Vagina (tissue), 2 donors: ENCODE results near the gene AADAT. TPM values are rescaled to one million over a fixed set of nuclear protein-coding genes. Genes with fewer than 3 reads are reported as not detected.

ENCODE experiments used
- DNase-seq, 2 donors: peaks; one replicate each; pipeline ENCODE4 v3.0.0-alpha.2; 2017; ENCODE audit errors: extremely low spot score in 2 of 2
- H3K27ac ChIP-seq: fragments of 200-600 bp; sonication (generic); one replicate; pipeline ENCODE4 v1.5.1; 2019
- H3K27me3 ChIP-seq: fragments of 200-600 bp; sonication (generic); one replicate; pipeline ENCODE4 v1.5.1; 2019
- H3K36me3 ChIP-seq, 2 donors: fragments of 200-600 bp; sonication (generic); one replicate each; pipeline ENCODE4 v1.5.1; 2017 to 2019
- H3K4me1 ChIP-seq: fragments of 200-600 bp; sonication (generic); one replicate; pipeline ENCODE4 v1.5.1; 2019
- H3K4me3 ChIP-seq, 2 donors: fragments of 200-600 bp; sonication (generic); 1 replicate in 1 of 2; 2 replicates in 1 of 2; pipeline ENCODE4 v1.5.1; 2016 to 2019
- H3K9me3 ChIP-seq: fragments of 200-600 bp; sonication (generic); one replicate; pipeline ENCODE4 v1.5.1; 2019
- CTCF ChIP-seq, 3 experiments: fragments of 450-650 bp in 2 of 3; fragments of 200-600 bp in 1 of 3; sonication (generic) in 1 of 3; IDR thresholded peaks; one replicate each; pipeline ENCODE4 v1.5.1; 2017 to 2019; ENCODE audit warnings: antibody characterized with exemption in 3 of 3, mild to moderate bottlenecking in 2 of 3, moderate library complexity in 2 of 3
- POLR2A ChIP-seq, 2 donors: fragments of 450-650 bp; IDR thresholded peaks; one replicate each; pipeline ENCODE4 v1.6.1; 2017; ENCODE audit warnings: antibody characterized with exemption in 2 of 2, mild to moderate bottlenecking in 2 of 2, moderate library complexity in 2 of 2
- POLR2AphosphoS5 ChIP-seq, 2 donors: sonication (generic); formaldehyde crosslinking; IDR thresholded peaks; one replicate each; pipeline ENCODE4 v1.9.0; 2017; ENCODE audit warnings: antibody characterized with exemption in 2 of 2, mild to moderate bottlenecking in 2 of 2, low read depth in 1 of 2; ENCODE audit not compliant: insufficient read depth in 1 of 2
- intact Hi-C: fragments of 100-400 bp; cut with DNase I; formaldehyde crosslinking; loops from one replicate; pipeline ENCODE4 v1.15.1; 2023
- small RNA-seq: library from RNA; depleted of rRNA; stranded (forward); fragments of <200 nt; gene quantifications from one replicate; pipeline ENCODE3, GENCODE V24; 2016
- total RNA-seq: library from RNA; depleted of rRNA; stranded (reverse); fragments of >200 nt; gene quantifications from one replicate; pipeline ENCODE4 v1.2.3, GENCODE V29; 2016

AADAT gene
- total RNA-seq, 1 donor from 2014 or later, result 3.7 TPM

DNA sequence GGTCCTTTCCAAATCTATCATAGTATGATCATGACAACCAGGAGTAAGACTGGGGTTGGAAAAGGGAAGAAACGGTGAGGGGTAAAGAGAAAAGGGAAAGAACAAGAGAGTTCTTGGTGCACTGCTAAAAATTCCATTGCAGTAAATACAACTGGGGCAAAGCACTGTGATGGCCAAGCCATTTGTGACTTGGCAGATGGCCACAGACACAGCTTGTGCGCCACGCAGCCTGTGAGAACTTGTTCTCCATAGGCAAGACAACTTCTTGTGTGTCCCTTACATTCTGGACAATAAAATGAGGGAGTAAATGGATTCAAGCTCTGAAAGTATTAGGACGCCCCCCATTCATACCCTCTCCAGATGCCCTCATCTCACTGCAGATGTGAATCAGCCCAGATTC is 74.5 kb downstream of the AADAT start:
- DNase-seq, result no peak
- Histone ChIP-seq H3K27me3 (no peaks in the 10 kb centered on the region), H3K4me1 (no peaks in the 10 kb centered on the region), H3K27ac (no peak overlapping the region), H3K4me3 (no peak overlapping the region), H3K9me3 (no peaks in the 10 kb centered on the region), H3K36me3 (no peaks in the 10 kb centered on the region)
- TF ChIP-seq POLR2AphosphoS5 (IDR thresholded peaks at IDR 0.05; ENCODE audit: insufficient read depth in 1 of 2, low read depth in 1 of 2) (no peak), POLR2A (IDR thresholded peaks at IDR 0.05) (no peak), CTCF (IDR thresholded peaks at IDR 0.05) (no peak)
- intact Hi-C loops, result no loop called here

DNA sequence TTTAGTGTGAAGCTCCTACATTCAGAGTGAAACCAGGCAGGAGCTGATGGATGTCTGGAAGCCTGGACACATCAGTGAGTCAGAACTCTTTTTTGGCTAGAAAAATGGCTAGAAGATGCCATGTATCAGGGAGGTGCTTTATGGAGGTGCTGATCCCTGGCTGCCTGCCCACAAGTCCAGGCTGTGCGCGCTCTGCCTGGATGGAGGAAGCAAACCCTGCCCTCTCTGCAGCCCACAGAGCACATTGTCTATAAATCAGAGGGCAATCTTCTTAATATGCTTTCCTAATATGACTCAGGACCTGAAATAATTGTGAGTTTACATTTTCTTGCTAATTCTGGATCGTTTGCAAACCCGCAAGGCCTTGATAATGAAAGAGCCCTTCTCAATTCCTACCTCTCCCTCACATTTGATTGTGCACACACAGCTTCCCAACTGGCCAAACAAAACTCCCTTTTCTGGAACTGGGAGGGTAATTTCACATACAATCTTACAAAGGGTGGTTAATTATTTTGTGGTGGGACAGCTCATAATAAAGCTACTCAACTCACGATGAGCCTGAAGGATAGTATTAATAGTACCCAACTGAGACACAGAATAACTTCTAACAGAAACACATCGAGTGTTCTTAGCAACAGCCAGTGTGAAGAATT is 75.3 kb downstream of the AADAT start:
- H3K27ac ChIP-seq, result no peak overlapping the region
- no peak overlapping the region for H3K4me3 ChIP-seq
- H3K27me3 ChIP-seq, result no peaks in the 10 kb centered on the region
- DNase-seq, result no peak
- intact Hi-C loops, result no loop called here
- H3K9me3 ChIP-seq, result no peaks in the 10 kb centered on the region
- H3K36me3 ChIP-seq, result no peaks in the 10 kb centered on the region
- H3K4me1 ChIP-seq, result no peaks in the 10 kb centered on the region
- TF ChIP-seq POLR2AphosphoS5 (IDR thresholded peaks at IDR 0.05; ENCODE audit: insufficient read depth in 1 of 2, low read depth in 1 of 2), result no peak
- no peak for TF ChIP-seq CTCF (IDR thresholded peaks at IDR 0.05)
- no peak for TF ChIP-seq POLR2A (IDR thresholded peaks at IDR 0.05)

DNA sequence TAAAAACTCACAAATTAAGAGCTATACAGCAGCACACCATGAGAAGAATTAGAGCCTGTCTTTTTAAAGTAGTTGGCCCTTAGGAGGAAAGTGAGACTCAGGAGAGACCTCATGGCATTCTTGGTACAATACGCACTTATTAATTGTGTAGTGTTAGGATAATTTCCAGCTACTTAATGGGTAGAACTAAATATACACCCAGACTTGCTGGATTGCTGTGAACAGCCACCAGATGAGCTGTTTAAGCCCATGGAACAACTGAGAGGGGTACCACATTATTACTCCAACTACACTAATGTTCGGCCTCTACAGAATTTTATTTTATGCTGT is 77.2 kb downstream of the AADAT start:
- H3K27ac ChIP-seq, result no peak overlapping the region
- TF ChIP-seq CTCF (IDR thresholded peaks at IDR 0.05) (no peak), POLR2AphosphoS5 (IDR thresholded peaks at IDR 0.05; ENCODE audit: insufficient read depth in 1 of 2, low read depth in 1 of 2) (no peak), POLR2A (IDR thresholded peaks at IDR 0.05) (no peak)

GRCh38 chr4:170011921-170012628 is 77.7 kb downstream of the AADAT start:
- no peak overlapping the region for H3K4me3 ChIP-seq

More for the DNA sequence above, 77.2 kb downstream of the AADAT start:
- H3K4me3 ChIP-seq, result no peak overlapping the region
- no peaks in the 10 kb centered on the region for H3K4me1 ChIP-seq
- no peaks in the 10 kb centered on the region for H3K36me3 ChIP-seq
- DNase-seq, result no peak
- H3K27me3 ChIP-seq, result no peaks in the 10 kb centered on the region
- H3K9me3 ChIP-seq, result no peaks in the 10 kb centered on the region
- intact Hi-C loops, result no loop called here

More at GRCh38 chr4:170011921-170012628, 77.7 kb downstream of the AADAT start:
- TF ChIP-seq POLR2AphosphoS5 (IDR thresholded peaks at IDR 0.05; ENCODE audit: insufficient read depth in 1 of 2, low read depth in 1 of 2) (no peak), CTCF (IDR thresholded peaks at IDR 0.05) (no peak), POLR2A (IDR thresholded peaks at IDR 0.05) (no peak)
- Histone ChIP-seq H3K27ac (no peak overlapping the region), H3K27me3 (no peaks in the 10 kb centered on the region), H3K9me3 (no peaks in the 10 kb centered on the region), H3K36me3 (no peaks in the 10 kb centered on the region), H3K4me1 (no peaks in the 10 kb centered on the region)
- intact Hi-C loops, result no loop called here
- DNase-seq, result no peak

Small RNA genes within 50 kb of the gene (small RNA-seq; reads per million reads assigned to genes)
- gene APOBEC3AP1, result not detected

Other genes starting within 250 kb of the AADAT start
- 2.2 TPM for gene MFAP3L, start 63.6 kb downstream of the AADAT start, total RNA-seq